NCI-H2196 treated with DMSO at 0.1 percent for 48 hours (cell line): ENCODE data around the gene PLXNA1.

Experiments used
- DNase-seq: peaks from one replicate; lab custom pipeline; 2025; ENCODE audit not compliant: unreplicated experiment; lab: John Stamatoyannopoulos, UW

PLXNA1 gene

GRCh38 chr3:126986001-126986400, 3.1 kb downstream of the PLXNA1 start:
- no peak for DNase-seq

GRCh38 chr3:126987129-126987528, 4.2 kb downstream of the PLXNA1 start:
- DNase-seq, result no peak

GRCh38 chr3:126987596-126987995, 4.7 kb downstream of the PLXNA1 start:
- no peak for DNase-seq

- no peak for DNase-seq
These were observed 5.6 kb downstream of the PLXNA1 start for GRCh38 chr3:126988451-126989021.

GRCh38 chr3:126989316-126990023, 6.6 kb downstream of the PLXNA1 start:
- no peak for DNase-seq

- DNase-seq, result no peak
These were observed 7.2 kb downstream of the PLXNA1 start for GRCh38 chr3:126990024-126990700.

GRCh38 chr3:126990890-126991289, 8.0 kb downstream of the PLXNA1 start:
- DNase-seq, result no peak

GRCh38 chr3:126991366-126992200, 8.7 kb downstream of the PLXNA1 start:
- DNase-seq, result no peak

- DNase-seq, result no peak
These were observed 9.3 kb downstream of the PLXNA1 start for GRCh38 chr3:126992216-126992615.

- DNase-seq, result no peak
These were observed 9.9 kb downstream of the PLXNA1 start for GRCh38 chr3:126992776-126993175.

- DNase-seq, result no peak
These were observed 10.5 kb downstream of the PLXNA1 start for GRCh38 chr3:126993436-126993835.

GRCh38 chr3:126994661-126995245, 11.8 kb downstream of the PLXNA1 start:
- DNase-seq, result no peak

GRCh38 chr3:126995254-126995780, 12.4 kb downstream of the PLXNA1 start:
- no peak for DNase-seq

- DNase-seq, result no peak
These were observed 13.1 kb downstream of the PLXNA1 start for GRCh38 chr3:126995926-126996512.

GRCh38 chr3:126996905-126997304, 14.0 kb downstream of the PLXNA1 start:
- no peak for DNase-seq

- no peak for DNase-seq
These were observed 14.6 kb downstream of the PLXNA1 start for GRCh38 chr3:126997455-126998038.

GRCh38 chr3:126998320-126998719, 15.4 kb downstream of the PLXNA1 start:
- DNase-seq, result no peak

- no peak for DNase-seq
These were observed 15.8 kb downstream of the PLXNA1 start for GRCh38 chr3:126998728-126999127.

GRCh38 chr3:126999383-126999782, 16.5 kb downstream of the PLXNA1 start:
- no peak for DNase-seq

GRCh38 chr3:127000119-127000518, 17.2 kb downstream of the PLXNA1 start:
- DNase-seq, result no peak
